ENCODE results near the gene SNAP23. TPM values are rescaled to one million over a fixed set of nuclear protein-coding genes. Genes with fewer than 3 reads are reported as not detected.

SNAP23 gene
- total RNA-seq, 1 experiment from 2014 or later: 92.2 TPM

DNA sequence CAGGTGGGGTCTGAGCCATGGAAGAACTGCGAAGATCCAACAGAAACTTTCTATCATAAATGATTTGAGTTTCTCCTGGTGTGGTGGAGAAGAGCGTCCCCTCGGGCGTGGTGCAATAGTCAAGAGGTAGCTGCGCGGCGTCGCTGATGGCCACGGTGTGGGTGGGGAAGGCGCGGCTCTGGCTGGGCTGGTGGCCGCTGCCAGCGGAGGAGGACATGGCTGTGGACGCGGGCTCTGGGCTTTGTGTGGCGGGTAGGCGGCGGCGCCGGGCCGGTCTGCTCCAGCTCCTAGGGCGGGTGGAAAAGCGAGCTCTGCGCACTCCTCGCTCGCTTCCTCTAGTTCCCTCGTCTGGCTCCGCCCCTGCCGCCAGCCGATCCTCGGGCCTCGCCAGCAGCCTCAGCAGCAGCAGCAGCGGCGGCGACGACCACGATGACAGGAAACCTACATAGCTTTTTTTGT lies 85.9 kb downstream of the SNAP23 start:
- H3K4me1 ChIP-seq: 0 out of 2 replicates have a peak, but pooled peaks cover 7% of the 10 kb centered on the region
- intact Hi-C loops (cut with micrococcal nuclease; ENCODE audit: unreplicated experiment): loop anchor here (1.0 kb wide), 1 partner anchor 69 kb away; no protein-coding TSS in a partner anchor
- peak overlapping the region; percentile 73 for H3K4me3 Mint-ChIP-seq (ENCODE audit: unreplicated experiment)
- no peaks in the 10 kb centered on the region for H3K9me3 Mint-ChIP-seq (ENCODE audit: unreplicated experiment)
- no TSS peak for BruUV-seq (replicated peaks)
- H3K4me3 ChIP-seq (ENCODE audit: low read depth, low read length): peak overlapping the region; percentile 31
- peaks cover 7% of the 10 kb centered on the region for H3K4me1 Mint-ChIP-seq (ENCODE audit: low read depth, unreplicated experiment)
- peak; percentile 78 to 79 for DNase-seq
- H3K9me3 ChIP-seq: no peaks in the 10 kb centered on the region
- no peaks in the 10 kb centered on the region for H3K36me3 ChIP-seq (ENCODE audit: control insufficient read depth, insufficient read depth, low read length)
- ChIA-PET POLR2A (no interaction called here), CTCF (interaction anchor here (2.6 kb wide), 1 partner anchor 11 kb away, joined by 12 read pairs; no protein-coding TSS in a partner anchor)
- no peak overlapping the region for H3K27ac Mint-ChIP-seq (ENCODE audit: unreplicated experiment)
- no peaks in the 10 kb centered on the region for H3K36me3 Mint-ChIP-seq (ENCODE audit: insufficient read depth, unreplicated experiment)
- H3K27me3 Mint-ChIP-seq (ENCODE audit: insufficient read depth, unreplicated experiment): peaks cover 34% of the 10 kb centered on the region
- TF ChIP-seq, protein P1, sequence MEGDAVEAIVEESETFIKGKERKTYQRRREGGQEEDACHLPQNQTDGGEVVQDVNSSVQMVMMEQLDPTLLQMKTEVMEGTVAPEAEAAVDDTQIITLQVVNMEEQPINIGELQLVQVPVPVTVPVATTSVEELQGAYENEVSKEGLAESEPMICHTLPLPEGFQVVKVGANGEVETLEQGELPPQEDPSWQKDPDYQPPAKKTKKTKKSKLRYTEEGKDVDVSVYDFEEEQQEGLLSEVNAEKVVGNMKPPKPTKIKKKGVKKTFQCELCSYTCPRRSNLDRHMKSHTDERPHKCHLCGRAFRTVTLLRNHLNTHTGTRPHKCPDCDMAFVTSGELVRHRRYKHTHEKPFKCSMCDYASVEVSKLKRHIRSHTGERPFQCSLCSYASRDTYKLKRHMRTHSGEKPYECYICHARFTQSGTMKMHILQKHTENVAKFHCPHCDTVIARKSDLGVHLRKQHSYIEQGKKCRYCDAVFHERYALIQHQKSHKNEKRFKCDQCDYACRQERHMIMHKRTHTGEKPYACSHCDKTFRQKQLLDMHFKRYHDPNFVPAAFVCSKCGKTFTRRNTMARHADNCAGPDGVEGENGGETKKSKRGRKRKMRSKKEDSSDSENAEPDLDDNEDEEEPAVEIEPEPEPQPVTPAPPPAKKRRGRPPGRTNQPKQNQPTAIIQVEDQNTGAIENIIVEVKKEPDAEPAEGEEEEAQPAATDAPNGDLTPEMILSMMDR (IDR thresholded peaks at IDR 0.05; ENCODE audit: insufficient read depth in 1 of 2, low read depth in 1 of 2, low read length in 1 of 2, severe bottlenecking in 1 of 2, unreplicated experiment in 1 of 2): no peak
- H3K27me3 ChIP-seq (replicated peaks; ENCODE audit: control insufficient read depth, insufficient read depth, low read length): no peaks in the 10 kb centered on the region

Other genes with a start within 250 kb of the SNAP23 start
- gene GANC, start 222.4 kb upstream of the SNAP23 start, total RNA-seq (2022): 11.8 and 12.6 TPM in 2 replicates
- 33.6 and 38.4 TPM in 2 replicates for gene TMEM87A, start 222.2 kb upstream of the SNAP23 start, total RNA-seq (2022)
- 0.66 and 1.3 TPM in 2 replicates for gene CAPN3, start 136.1 kb upstream of the SNAP23 start, total RNA-seq (2022)
- gene ZNF106, start 4.5 kb upstream of the SNAP23 start, total RNA-seq (2022): 47.8 and 51.4 TPM in 2 replicates
- gene LRRC57, start 53.2 kb downstream of the SNAP23 start, total RNA-seq (2022): 19.3 and 28.8 TPM in 2 replicates
- gene HAUS2, start 53.2 kb downstream of the SNAP23 start, total RNA-seq (2022): 35.7 and 36.9 TPM in 2 replicates
- gene STARD9, start 80.0 kb downstream of the SNAP23 start, total RNA-seq (2022): 0.56 and 0.86 TPM in 2 replicates
- 29.4 and 32.3 TPM in 2 replicates for gene CDAN1, start 241.5 kb downstream of the SNAP23 start, total RNA-seq (2022)

Measured in Caco-2 (cell line).